ENCODE measurements around the gene COPE.
A peak's percentile ranks its signal among the peaks of the same experiment; 100 is the strongest.
"Not testable (repeated sequence)": the region's sequence is repeated elsewhere in the genome, so short reads cannot be mapped to it uniquely, and the experiment has no call there.

Gene COPE

GRCh38 chr19:18904334-18905057 lies 14.7 kb downstream of the COPE start:
- no peak overlapping the region for H3K27ac Mint-ChIP-seq
- no peaks in the 10 kb centered on the region for H3K9me3 Mint-ChIP-seq
- H3K27me3 Mint-ChIP-seq, result no peaks in the 10 kb centered on the region
- H3K4me1 Mint-ChIP-seq, result peaks cover under 1% of the 10 kb centered on the region
- H3K4me3 Mint-ChIP-seq, result no peak overlapping the region
- peaks cover 6% of the 10 kb centered on the region for H3K36me3 Mint-ChIP-seq

GRCh38 chr19:18903156-18904037 lies 15.8 kb downstream of the COPE start:
- Mint-ChIP-seq H3K4me1 (no peaks in the 10 kb centered on the region), H3K36me3 (peaks cover 6% of the 10 kb centered on the region), H3K27ac (no peak overlapping the region), H3K27me3 (no peaks in the 10 kb centered on the region), H3K9me3 (no peaks in the 10 kb centered on the region), H3K4me3 (no peak overlapping the region)

GRCh38 chr19:18902519-18902918 lies 16.7 kb downstream of the COPE start:
- not testable (repeated sequence) for H3K9me3 Mint-ChIP-seq, H3K27me3 Mint-ChIP-seq, H3K27ac Mint-ChIP-seq, H3K36me3 Mint-ChIP-seq, H3K4me1 Mint-ChIP-seq, H3K4me3 Mint-ChIP-seq

- H3K27ac Mint-ChIP-seq, result no peak overlapping the region
- no peaks in the 10 kb centered on the region for H3K9me3 Mint-ChIP-seq
- H3K4me1 Mint-ChIP-seq, result peaks cover 7% of the 10 kb centered on the region
- H3K27me3 Mint-ChIP-seq, result peaks cover 9% of the 10 kb centered on the region
- H3K36me3 Mint-ChIP-seq, result peaks cover 6% of the 10 kb centered on the region
- no peak overlapping the region for H3K4me3 Mint-ChIP-seq
Observed at GRCh38 chr19:18901491-18901890, 17.7 kb downstream of the COPE start.

- no peak overlapping the region for H3K4me3 Mint-ChIP-seq
- no peaks in the 10 kb centered on the region for H3K9me3 Mint-ChIP-seq
- H3K27ac Mint-ChIP-seq, result no peak overlapping the region
- H3K4me1 Mint-ChIP-seq, result peaks cover 9% of the 10 kb centered on the region
- H3K27me3 Mint-ChIP-seq, result peaks cover 11% of the 10 kb centered on the region
- H3K36me3 Mint-ChIP-seq, result peaks cover 3% of the 10 kb centered on the region
Observed at GRCh38 chr19:18900700-18901481, 18.3 kb downstream of the COPE start.

GRCh38 chr19:18899624-18900560 lies 19.3 kb downstream of the COPE start:
- no peak overlapping the region for H3K27ac Mint-ChIP-seq
- no peaks in the 10 kb centered on the region for H3K9me3 Mint-ChIP-seq
- no peaks in the 10 kb centered on the region for H3K36me3 Mint-ChIP-seq
- peaks cover 9% of the 10 kb centered on the region for H3K4me1 Mint-ChIP-seq
- H3K27me3 Mint-ChIP-seq, result peaks cover 11% of the 10 kb centered on the region
- no peak overlapping the region for H3K4me3 Mint-ChIP-seq

- Mint-ChIP-seq H3K36me3 (no peaks in the 10 kb centered on the region), H3K9me3 (no peaks in the 10 kb centered on the region), H3K27ac (no peak overlapping the region), H3K4me1 (peaks cover 9% of the 10 kb centered on the region), H3K4me3 (no peak overlapping the region), H3K27me3 (peaks cover 12% of the 10 kb centered on the region)
Observed at GRCh38 chr19:18898607-18899408, 20.4 kb downstream of the COPE start.

GRCh38 chr19:18898081-18898606 lies 21.0 kb downstream of the COPE start:
- peaks cover 9% of the 10 kb centered on the region for H3K4me1 Mint-ChIP-seq
- H3K4me3 Mint-ChIP-seq, result no peak overlapping the region
- peaks cover 14% of the 10 kb centered on the region for H3K27me3 Mint-ChIP-seq
- H3K36me3 Mint-ChIP-seq, result no peaks in the 10 kb centered on the region
- H3K9me3 Mint-ChIP-seq, result no peaks in the 10 kb centered on the region
- no peak overlapping the region for H3K27ac Mint-ChIP-seq

GRCh38 chr19:18897094-18898029 lies 21.8 kb downstream of the COPE start:
- Mint-ChIP-seq H3K27me3 (peaks cover 14% of the 10 kb centered on the region), H3K9me3 (no peaks in the 10 kb centered on the region), H3K4me3 (peak overlapping the region; percentile 83), H3K36me3 (no peaks in the 10 kb centered on the region), H3K4me1 (peaks cover 9% of the 10 kb centered on the region), H3K27ac (no peak overlapping the region)

- H3K27me3 Mint-ChIP-seq, result peaks cover 14% of the 10 kb centered on the region
- H3K27ac Mint-ChIP-seq, result no peak overlapping the region
- H3K4me1 Mint-ChIP-seq, result peaks cover 9% of the 10 kb centered on the region
- no peaks in the 10 kb centered on the region for H3K36me3 Mint-ChIP-seq
- H3K9me3 Mint-ChIP-seq, result no peaks in the 10 kb centered on the region
- H3K4me3 Mint-ChIP-seq, result peak overlapping the region; percentile 83
Observed at GRCh38 chr19:18896421-18896841, 22.8 kb downstream of the COPE start.

GRCh38 chr19:18895824-18896341 lies 23.3 kb downstream of the COPE start, which contains the start of gene CERS1:
CERS1 (minus strand) TSS chr19:18896158; CDS start chr19:18896072, 86 bp downstream.
- Mint-ChIP-seq H3K9me3 (no peaks in the 10 kb centered on the region), H3K4me3 (peak within 1 kb of the TSS; percentile 83), H3K36me3 (no peaks in the 10 kb centered on the region), H3K4me1 (peaks cover 9% of the 10 kb centered on the region), H3K27me3 (peaks cover 14% of the 10 kb centered on the region), H3K27ac (no peak within 1 kb of the TSS)

- H3K36me3 Mint-ChIP-seq, result no peaks in the 10 kb centered on the region
- H3K27me3 Mint-ChIP-seq, result peaks cover 14% of the 10 kb centered on the region
- no peak overlapping the region for H3K27ac Mint-ChIP-seq
- H3K4me1 Mint-ChIP-seq, result peaks cover 9% of the 10 kb centered on the region
- no peaks in the 10 kb centered on the region for H3K9me3 Mint-ChIP-seq
- H3K4me3 Mint-ChIP-seq, result peak overlapping the region; percentile 7
Observed at GRCh38 chr19:18895038-18895823, 24.0 kb downstream of the COPE start.
